ENCODE measurements around the gene GPR142.
"Not testable (repeated sequence)": the region's sequence is repeated elsewhere in the genome, so short reads cannot be mapped to it uniquely, and the experiment has no call there.

The GPR142 gene

DNA sequence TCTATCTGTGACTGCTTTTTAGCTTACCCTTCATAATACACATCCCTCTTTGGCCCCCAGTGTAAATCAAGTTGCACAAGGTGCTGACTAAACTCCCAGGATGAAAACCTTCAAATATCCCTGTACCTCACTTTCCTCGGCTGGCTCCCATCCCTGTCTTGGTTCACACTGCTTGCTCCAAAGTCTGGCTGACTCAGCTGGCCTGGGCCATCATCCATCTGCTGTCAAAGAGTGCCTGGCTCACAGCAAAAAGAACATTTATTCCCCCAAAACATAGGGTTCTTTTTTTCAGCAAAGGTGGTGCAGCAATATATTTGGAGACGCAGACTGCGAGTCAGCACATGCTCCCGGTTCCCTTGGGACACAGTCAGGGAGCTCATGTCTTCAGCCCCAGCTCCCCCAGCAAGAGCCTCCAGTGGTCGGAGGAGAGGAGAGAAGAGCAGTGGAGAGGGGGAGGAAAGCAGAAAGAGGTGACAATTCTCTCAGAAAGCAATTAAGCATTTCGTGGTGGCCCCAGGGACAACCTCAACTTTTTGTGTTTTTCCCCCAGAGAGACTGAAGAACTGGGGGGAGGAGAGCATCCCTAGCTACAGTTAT is 26.1 kb downstream of the GPR142 start:
- no peak for DNase-seq (ENCODE audit: low spot score)

GRCh38 chr17:74394275-74394950 is 27.1 kb downstream of the GPR142 start:
- no peak for DNase-seq (ENCODE audit: low spot score)

DNA sequence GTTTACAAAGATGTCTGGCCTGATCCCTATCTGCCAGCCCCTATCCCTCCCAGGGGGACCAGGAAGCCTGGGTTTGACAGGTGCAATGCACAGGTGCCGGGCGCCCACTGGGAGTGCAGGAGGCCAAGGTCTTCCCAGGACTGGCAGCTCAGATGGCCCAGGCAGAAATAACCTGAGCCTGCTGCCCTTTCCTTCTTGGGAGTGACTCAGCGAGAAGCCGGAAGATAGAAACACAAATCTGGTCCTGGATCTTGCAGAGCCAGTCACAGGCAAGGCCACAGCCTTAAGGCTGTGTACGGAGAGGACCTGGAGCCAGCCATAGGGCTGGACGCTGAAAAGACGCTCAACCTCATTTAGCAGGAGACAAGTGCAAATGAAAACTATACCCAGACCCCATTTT is 27.7 kb downstream of the GPR142 start:
- DNase-seq (ENCODE audit: low spot score): no peak

DNA sequence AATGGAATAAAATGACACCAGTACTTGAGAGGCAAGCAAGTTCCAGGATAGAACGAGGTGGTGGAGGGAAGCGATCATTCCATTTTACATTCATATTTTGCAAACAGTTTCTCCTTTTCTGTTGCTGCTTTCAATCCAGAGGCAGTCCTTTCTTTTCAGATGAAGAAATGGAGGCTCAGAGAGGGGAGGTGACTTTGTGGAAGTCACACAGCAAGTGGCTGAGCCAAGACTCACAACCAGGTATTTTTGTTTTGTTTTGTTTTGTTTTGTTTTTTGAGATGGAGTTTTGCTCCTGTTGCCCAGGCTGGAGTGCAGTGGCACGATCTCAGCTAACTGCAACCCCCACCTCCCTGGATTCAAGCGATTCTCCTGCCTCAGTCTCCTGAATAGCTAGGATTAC is 29.3 kb downstream of the GPR142 start:
- DNase-seq (ENCODE audit: low spot score): no peak

GRCh38 chr17:74402048-74402447 is 34.7 kb downstream of the GPR142 start:
- DNase-seq (ENCODE audit: low spot score): no peak

DNA sequence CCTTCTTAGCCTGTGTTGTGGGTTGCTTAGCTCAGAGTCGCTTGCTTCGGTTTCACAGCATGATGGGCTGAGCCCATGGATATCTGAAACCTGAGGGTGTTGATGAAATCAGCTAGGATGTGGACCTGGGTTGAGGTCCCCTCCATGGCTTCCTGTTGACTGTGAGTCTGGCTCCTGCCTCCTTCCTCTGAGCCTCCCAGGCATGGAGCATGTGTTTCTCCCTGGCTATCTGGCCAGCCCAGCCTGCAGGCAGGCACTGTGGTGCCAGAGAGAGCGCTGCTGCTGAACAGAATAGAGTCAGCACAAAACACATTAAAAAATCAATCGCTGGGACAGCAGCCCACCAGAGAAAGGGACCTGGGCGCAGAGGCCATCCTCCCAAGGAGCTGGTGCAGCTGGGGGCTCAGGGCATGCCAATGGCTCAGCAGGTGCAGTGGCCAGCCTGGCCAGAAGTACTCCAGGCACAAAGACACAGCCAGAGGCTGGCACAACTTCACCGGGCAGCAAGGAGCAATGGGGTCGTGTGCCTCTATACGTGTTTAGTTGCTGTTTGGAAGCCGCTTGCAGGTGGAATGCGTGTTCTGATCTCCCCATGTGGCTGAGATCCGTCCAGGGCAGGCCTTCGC is 36.3 kb downstream of the GPR142 start:
- DNase-seq (ENCODE audit: low spot score): no peak

- no peak for DNase-seq (ENCODE audit: low spot score)
Observed at GRCh38 chr17:74404218-74404617, 36.9 kb downstream of the GPR142 start.

DNA sequence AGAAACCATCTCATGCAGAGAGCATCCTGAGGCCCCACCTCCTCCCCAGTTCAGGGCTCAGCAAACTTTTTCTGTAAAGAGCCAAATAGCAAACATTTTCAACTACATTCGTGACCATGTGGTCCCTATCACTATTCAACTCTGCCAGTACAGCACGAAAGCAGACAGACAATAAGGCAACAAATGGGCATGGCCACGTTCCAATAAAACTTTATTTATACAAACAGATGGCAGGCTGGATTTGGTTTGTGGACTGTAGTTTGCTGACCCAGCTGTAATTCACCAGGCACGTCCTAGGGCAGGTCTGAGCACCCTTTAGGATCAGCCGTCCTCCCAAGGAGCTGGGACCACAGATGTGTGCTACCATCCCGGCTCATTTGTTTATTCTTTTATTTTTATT is 37.5 kb downstream of the GPR142 start:
- DNase-seq (ENCODE audit: low spot score): no peak

- DNase-seq (ENCODE audit: low spot score): not testable (repeated sequence)
Observed at GRCh38 chr17:74405311-74405710, 38.0 kb downstream of the GPR142 start.

- DNase-seq (ENCODE audit: low spot score): no peak
Observed at GRCh38 chr17:74407384-74407783, 40.1 kb downstream of the GPR142 start.

GRCh38 chr17:74408262-74408661 is 41.0 kb downstream of the GPR142 start:
- DNase-seq (ENCODE audit: low spot score): no peak

GRCh38 chr17:74408815-74409214 is 41.5 kb downstream of the GPR142 start:
- DNase-seq (ENCODE audit: low spot score): no peak

DNA sequence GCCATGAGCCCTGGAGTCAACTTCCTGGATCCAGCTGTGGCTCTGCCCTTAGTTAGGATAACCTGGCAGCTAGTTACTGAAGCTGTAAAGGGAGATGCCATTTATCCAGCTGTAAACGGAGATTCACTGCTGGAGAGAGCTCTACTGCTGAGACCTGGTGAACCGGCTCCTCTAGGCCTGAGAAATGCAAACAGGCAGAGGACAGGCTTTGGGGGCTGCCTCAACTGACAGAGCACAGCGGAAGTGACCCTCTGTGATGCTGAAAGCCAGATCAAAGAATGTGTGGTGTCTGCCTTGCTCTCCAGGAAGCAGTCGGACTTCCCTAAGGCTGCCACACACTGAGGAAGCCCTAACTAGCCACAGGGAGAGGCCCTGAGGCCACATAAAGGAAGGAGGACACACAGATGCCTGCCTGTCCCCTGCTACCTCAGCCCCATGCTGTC is 42.7 kb downstream of the GPR142 start:
- no peak for DNase-seq (ENCODE audit: low spot score)

DNA sequence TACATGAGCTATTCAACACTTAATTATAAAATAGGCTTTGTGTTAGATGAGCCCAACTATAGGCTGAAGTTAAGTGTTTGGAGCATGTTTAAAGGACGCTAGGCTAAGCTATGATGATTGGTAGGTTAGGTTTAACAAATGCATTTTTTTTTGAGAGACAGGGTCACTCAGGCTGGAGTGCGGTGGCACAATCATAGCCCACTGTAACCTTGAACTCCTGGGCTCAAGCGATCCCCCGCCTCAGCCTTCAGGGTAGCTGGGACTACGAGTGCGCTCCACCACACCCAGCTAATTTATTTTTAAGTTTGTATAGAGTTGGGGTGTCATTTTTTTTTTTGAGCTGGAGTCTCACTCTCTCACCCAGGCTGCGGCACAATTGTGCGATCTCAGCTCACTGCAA is 45.3 kb downstream of the GPR142 start:
- no peak for DNase-seq (ENCODE audit: low spot score)

- DNase-seq (ENCODE audit: low spot score): no peak
Observed at GRCh38 chr17:74413491-74413890, 46.2 kb downstream of the GPR142 start.

DNA sequence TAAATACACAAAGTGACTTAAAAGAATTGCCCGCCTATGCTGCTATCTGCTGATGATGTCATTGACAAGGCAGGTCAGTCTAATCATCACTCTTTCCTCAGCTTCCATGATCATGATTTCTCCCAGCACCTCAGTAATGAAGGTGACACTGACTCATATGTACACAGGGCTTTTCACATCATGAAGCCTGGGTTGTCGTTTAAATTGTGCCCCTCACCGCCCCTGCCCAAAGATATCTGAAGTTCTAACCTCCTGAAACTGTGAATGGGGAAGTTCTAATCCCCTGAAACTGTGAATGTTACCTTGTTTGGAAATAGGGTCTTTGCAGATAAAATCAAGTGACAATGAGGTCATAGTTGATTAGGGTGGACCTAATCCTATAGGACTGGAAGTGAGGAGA is 47.2 kb downstream of the GPR142 start:
- no peak for DNase-seq (ENCODE audit: low spot score)

- no peak for DNase-seq (ENCODE audit: low spot score)
Observed at GRCh38 chr17:74415608-74416396, 48.5 kb downstream of the GPR142 start.

GRCh38 chr17:74417178-74418045 is 50.1 kb downstream of the GPR142 start:
- no peak for DNase-seq (ENCODE audit: low spot score)

- DNase-seq (ENCODE audit: low spot score): no peak
Observed at GRCh38 chr17:74419928-74420411, 52.7 kb downstream of the GPR142 start.

All from ecto neural progenitor cell (in vitro differentiated cells).